GM12872 (cell line): Measurements from ENCODE around the gene EML5.

ENCODE experiments used
- TF ChIP-seq, protein P1 (sequence below): IDR thresholded peaks from 3 replicates; pipeline ENCODE4 v1.5.1; 2011; ENCODE audit warnings: low read depth, mild to moderate bottlenecking, low read length, moderate library complexity; ENCODE audit not compliant: insufficient read depth

Gene EML5

DNA sequence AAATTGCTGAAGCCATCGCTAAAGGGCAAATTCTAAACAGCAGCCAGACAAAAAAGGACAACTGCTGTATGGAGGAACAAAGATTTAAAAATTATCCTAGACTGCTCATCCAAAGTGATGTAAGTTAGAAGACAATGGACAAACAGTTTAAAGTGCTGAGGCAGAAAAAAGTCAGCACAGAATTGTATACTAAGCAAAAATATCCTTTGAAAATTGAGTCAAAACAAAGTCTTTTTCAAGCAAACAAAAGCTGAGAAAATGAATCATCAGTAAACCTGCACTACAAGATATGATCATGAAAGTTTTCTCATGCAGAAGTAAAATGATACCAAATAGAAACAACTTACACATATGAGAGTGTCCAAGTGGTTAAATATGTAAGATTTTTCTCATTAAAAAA, 43.6 kb downstream of the EML5 start:
- TF ChIP-seq, protein P1, sequence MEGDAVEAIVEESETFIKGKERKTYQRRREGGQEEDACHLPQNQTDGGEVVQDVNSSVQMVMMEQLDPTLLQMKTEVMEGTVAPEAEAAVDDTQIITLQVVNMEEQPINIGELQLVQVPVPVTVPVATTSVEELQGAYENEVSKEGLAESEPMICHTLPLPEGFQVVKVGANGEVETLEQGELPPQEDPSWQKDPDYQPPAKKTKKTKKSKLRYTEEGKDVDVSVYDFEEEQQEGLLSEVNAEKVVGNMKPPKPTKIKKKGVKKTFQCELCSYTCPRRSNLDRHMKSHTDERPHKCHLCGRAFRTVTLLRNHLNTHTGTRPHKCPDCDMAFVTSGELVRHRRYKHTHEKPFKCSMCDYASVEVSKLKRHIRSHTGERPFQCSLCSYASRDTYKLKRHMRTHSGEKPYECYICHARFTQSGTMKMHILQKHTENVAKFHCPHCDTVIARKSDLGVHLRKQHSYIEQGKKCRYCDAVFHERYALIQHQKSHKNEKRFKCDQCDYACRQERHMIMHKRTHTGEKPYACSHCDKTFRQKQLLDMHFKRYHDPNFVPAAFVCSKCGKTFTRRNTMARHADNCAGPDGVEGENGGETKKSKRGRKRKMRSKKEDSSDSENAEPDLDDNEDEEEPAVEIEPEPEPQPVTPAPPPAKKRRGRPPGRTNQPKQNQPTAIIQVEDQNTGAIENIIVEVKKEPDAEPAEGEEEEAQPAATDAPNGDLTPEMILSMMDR, result no peak

DNA sequence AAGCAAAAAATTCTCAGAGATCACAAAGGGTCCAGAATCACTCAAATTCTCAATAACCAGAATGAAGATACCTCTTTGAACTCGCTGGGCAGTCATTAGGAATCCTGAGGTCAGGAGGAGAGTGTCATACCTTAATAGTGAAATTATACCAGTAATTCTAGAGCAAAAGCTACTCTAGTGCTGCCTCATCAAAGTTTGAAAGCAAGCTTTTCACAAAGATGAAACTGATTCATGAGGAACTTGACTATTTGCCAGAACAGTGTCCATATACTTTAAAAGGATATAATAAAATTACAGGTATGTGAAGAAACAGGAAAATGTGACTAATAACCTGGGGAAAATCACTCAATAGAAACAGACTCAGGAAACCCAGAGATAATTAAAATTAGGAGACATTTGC, 44.5 kb downstream of the EML5 start:
- TF ChIP-seq, protein P1, result no peak

DNA sequence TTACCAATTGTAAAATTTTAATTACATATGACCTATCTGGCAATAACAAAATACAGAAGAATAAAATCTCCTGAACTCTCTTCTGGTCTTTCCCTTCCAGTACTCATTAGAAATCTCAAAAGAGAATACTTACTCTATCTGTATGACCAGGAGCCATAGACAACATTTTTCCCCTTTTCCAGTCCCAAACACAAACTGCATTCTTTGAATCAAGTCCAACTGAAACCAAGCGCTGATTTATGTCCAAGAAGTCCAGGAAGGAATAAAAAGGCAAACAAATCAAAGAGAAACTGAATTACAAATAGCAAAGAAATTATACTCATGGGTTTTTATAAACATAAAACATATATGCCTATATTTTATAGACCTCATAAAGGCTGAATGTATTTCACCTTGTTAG, 46.7 kb downstream of the EML5 start:
- TF ChIP-seq, protein P1, result no peak

DNA sequence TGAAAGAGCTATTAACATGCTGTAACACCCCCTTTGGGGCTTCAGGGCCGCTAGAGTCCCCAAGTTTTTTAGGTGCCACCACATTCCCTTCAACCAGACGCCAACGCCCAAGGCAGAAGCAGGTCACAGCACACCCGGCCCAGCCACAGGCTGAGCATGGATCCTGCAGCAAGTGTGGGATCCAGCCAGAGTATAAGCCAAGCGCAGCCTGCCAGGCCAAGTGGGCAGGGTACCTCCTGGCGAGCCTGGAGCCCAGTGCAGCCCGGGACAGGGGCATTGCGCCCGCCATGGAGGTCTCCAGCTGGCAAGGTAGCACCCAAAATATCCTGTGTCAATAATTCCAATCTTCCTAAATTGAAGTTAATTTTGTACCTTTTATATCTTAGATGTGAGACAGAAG, 55.5 kb downstream of the EML5 start:
- TF ChIP-seq, protein P1, result no peak

DNA sequence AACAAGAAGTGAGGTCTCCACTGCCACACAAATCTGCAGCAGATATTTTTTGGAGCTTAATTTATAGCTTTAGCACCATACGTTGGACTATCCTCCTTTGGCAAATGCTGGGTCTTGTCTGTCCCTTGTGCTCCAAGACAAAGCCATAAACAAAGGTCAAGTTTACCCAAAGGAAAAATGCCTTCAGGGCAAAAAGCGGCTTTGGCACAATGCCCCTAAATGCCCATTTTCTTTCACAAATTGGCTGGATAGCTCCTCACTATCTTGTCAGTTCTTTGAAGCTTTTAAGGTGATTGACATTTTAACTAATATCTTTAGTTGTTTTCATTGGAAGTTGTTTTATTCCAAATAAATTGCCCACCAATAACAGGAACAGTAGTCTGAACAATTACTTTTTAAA, 59.6 kb downstream of the EML5 start:
- TF ChIP-seq, protein P1, result no peak

DNA sequence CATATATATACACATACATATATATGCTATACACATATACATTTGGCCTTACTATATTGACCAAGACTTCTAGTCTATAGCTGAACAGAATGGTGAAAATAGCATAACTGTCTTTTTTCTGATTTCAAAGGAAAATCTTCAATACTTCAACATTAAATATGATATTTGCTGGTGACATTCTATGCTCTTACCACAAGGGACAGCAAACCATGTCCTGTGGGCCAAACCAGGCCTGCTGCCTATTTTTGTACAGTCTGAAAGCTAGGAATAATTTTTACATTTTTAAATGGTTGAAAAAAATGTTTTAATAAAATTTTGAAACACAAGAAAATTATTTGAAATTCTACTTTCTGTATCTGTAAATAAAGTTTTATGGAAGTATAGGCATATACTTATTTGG, 63.6 kb downstream of the EML5 start:
- TF ChIP-seq, protein P1, result peak; percentile 16; the same call in 1 of the 3 replicates

DNA sequence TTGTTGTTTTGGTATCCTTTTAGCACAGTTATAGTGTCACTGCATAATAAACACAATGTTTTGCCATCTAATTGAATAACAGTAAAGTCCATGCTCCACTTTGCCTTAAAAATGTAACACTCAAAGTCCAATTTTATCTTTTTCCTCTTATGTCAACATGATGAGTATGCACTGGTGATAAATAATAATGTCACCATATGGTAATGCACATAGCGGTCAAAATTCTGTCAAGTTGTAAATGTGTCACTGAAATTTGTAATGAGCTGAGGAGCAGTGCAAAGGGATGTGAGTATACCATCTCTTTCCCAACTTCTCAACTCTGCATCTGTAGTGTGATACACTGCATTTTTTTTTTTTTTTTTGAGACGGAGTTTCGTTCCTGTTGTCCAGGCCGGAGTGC, 65.7 kb downstream of the EML5 start:
- TF ChIP-seq, protein P1, result no peak

DNA sequence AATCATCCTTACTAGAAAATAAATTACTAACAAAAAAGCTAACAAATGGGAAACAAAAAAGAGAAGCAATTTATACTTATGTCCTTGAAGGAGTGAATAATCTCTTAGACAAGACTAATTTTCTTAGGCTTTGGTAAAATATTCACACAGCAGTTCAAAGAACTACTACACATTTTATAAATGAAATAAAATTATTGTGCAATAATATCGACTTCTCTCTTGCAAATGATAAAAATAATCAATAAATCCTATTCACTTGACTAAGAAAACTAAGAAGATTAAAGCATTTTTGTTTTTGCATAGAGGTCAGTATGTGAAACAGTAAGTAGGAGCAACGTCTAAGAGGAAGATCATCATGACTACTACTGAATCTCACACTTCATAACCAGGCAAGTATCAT, 82.0 kb downstream of the EML5 start:
- TF ChIP-seq, protein P1, result no peak
